ENCODE measurements around the gene CBY1. TPM values are rescaled to one million over a fixed set of nuclear protein-coding genes. Genes with fewer than 3 reads are reported as not detected.

The CBY1 gene
- 14.6 to 16.1 TPM (median 15.0 TPM) in 5 replicates for total RNA-seq (2022; extraction: Qiagen RNA extraction)

GRCh38 chr22:38656256-38657044, at the start of gene CBY1, which contains the start of gene FAM227A:
Gene CBY1 (plus strand): TSS chr22:38656638. CDS start chr22:38668055, 11,417 bp downstream.
Gene FAM227A (minus strand): TSS chr22:38656392. CDS start chr22:38650168, 6,224 bp downstream.

DNA sequence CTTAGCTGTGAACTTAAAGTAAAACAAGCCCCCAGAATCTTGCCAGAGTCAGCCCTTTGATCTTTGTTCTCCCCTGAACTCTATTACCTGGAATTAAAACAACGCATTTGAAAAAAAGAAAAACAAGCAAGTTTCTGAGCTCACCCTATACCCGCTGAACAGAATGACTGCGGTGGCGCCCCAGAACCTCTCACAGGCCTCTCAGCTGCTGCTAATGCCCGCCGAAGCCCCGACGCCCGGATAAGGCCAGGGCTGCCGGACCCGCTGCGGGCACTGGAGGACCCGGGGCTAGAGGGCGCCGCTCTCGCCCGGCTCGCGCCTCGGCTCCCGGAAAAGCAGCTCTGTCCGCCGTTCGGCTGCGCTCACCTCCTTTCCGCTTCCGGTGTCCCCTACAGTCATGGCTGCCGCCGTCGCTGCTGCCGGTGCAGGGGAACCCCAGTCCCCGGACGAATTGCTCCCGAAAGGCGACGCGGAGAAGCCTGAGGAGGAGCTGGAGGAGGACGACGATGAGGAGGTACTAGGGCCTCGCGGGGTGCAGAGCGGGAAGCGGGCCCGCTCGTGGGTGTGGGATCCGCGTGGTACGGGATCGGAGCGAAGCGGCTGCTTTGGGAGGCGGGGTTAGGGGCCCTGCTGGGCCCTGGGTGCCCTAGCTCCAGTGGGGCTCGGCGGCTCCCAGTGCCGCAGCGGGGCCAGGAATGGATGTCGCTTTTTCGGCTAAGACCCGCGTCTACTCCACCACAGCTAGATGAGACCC, 25.3 kb downstream of the CBY1 start, which contains the start of gene TOMM22:
TOMM22 (plus strand) TSS at position 376 of the 754 bp plus-strand sequence; CDS start at position 398, 22 bp downstream.

DNA sequence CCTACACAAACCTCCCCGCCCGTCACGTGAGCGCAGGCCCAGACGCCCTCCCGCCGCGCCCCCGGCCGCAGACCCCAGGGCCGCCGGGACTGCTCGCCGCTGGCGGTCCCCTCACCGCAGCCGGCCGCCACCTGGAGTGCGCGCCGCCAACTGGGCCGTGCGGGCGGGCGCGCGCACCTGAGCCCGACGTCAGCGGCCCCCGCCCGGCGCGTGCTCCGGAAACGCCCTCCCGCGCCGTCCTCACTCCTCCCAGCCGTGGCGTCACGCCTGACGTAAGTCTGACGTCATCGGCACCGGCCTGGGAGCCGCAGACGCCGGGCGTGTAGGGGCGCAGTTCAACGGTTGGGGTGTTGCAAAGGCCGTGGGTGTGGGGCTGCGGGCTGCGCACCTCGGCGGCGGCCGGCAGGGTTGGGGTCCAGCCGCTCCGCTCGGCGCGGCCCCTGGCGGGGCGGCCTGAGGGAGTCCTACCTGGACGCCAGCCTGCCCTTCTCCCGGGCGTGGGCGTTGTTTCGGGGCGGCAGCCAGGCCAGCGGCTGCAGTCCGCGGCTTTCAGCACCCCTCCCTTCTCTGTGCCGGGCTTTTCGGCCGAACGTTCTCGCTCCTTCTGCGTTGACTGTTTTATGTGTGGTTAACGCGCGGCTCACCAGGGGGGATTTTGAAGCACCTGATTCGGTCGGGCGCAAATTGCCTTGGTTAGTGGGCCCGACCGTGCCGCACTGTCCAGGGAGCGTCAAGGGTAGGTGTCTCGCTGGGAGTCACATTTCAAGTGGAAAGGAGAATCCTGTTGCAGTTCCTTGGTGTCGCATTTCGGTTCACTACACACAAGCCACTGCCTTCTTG, 44.6 kb downstream of the CBY1 start, which contains the start of gene JOSD1:
JOSD1 (minus strand) TSS at position 155 of the 840 bp plus-strand sequence. CDS start 956 bp downstream, outside the sequence.

GRCh38 chr22:38705235-38706100, 49.0 kb downstream of the CBY1 start, which contains the start of gene GTPBP1:
Gene GTPBP1 (plus strand): TSS chr22:38705944. CDS start chr22:38705956, 12 bp downstream.

Other genes starting within 250 kb of the CBY1 start
- 0.72 to 1.2 TPM (median 0.81 TPM) in 5 replicates for gene KCNJ4, start 201.4 kb upstream of the CBY1 start, total RNA-seq (2022; extraction: Qiagen RNA extraction)
- 19.3 to 21.4 TPM (median 20.7 TPM) in 5 replicates for gene KDELR3, start 188.5 kb upstream of the CBY1 start, total RNA-seq (2022; extraction: Qiagen RNA extraction)
- gene DDX17, start 150.3 kb upstream of the CBY1 start, total RNA-seq (2022; extraction: Qiagen RNA extraction): 77.5 to 121 TPM (median 113 TPM) in 5 replicates
- gene DMC1, start 86.5 kb upstream of the CBY1 start, total RNA-seq (2022; extraction: Qiagen RNA extraction): 3.1 to 5.8 TPM (median 3.4 TPM) in 5 replicates
- 0.47 to 0.68 TPM (median 0.62 TPM) in 5 replicates for gene FAM227A, start 246 bp upstream of the CBY1 start, total RNA-seq (2022; extraction: Qiagen RNA extraction)
- gene TOMM22, start 25.3 kb downstream of the CBY1 start, total RNA-seq (2022; extraction: Qiagen RNA extraction): 67.2 to 88.7 TPM (median 77.4 TPM) in 5 replicates
- gene JOSD1, start 44.3 kb downstream of the CBY1 start, total RNA-seq (2022; extraction: Qiagen RNA extraction): 27.5 to 32.6 TPM (median 31.2 TPM) in 5 replicates
- gene GTPBP1, start 49.3 kb downstream of the CBY1 start, total RNA-seq (2022; extraction: Qiagen RNA extraction): 5.8 to 10.7 TPM (median 9.7 TPM) in 5 replicates
- gene SUN2, start 99.4 kb downstream of the CBY1 start, total RNA-seq (2022; extraction: Qiagen RNA extraction): 24.5 to 40.5 TPM (median 38.6 TPM) in 5 replicates
- 7.8 to 9.8 TPM (median 8.7 TPM) in 5 replicates for gene DNAL4, start 137.5 kb downstream of the CBY1 start, total RNA-seq (2022; extraction: Qiagen RNA extraction)
- gene NPTXR, start 187.4 kb downstream of the CBY1 start, total RNA-seq (2022; extraction: Qiagen RNA extraction): 8.0 to 11.1 TPM (median 9.3 TPM) in 5 replicates
- 21.0 to 32.5 TPM (median 30.6 TPM) in 5 replicates for gene CBX6, start 215.6 kb downstream of the CBY1 start, total RNA-seq (2022; extraction: Qiagen RNA extraction)

Measured in A549 treated with dexamethasone at 1 μM for 4 hours (cell line).